Activated T-cell treated with anti-CD3 and anti-CD28 coated beads for 1 hour (primary cell): ENCODE measurements around the gene PXDC1.
A peak's percentile ranks its signal among the peaks of the same experiment; 100 is the strongest.

Experiments used
- DNase-seq: peaks from one replicate; pipeline ENCODE4 v3.0.0-alpha.2; 2020; ENCODE audit warnings: low read depth

Gene PXDC1

GRCh38 chr6:3746696-3747095, 4.8 kb downstream of the PXDC1 start:
- DNase-seq = no peak

GRCh38 chr6:3746119-3746691, 5.3 kb downstream of the PXDC1 start:
- DNase-seq = no peak

- DNase-seq = no peak
Observed at GRCh38 chr6:3745566-3746118, 5.9 kb downstream of the PXDC1 start.

GRCh38 chr6:3744901-3745470, 6.5 kb downstream of the PXDC1 start:
- DNase-seq = no peak

GRCh38 chr6:3744211-3744900, 7.2 kb downstream of the PXDC1 start:
- DNase-seq = no peak

GRCh38 chr6:3743541-3743940, 8.0 kb downstream of the PXDC1 start:
- DNase-seq = no peak

- peak; percentile 96 for DNase-seq
Observed at GRCh38 chr6:3742426-3743344, 8.8 kb downstream of the PXDC1 start.

GRCh38 chr6:3742076-3742425, 9.5 kb downstream of the PXDC1 start:
- no peak for DNase-seq

- DNase-seq = no peak
Observed at GRCh38 chr6:3741477-3741871, 10.0 kb downstream of the PXDC1 start.

- DNase-seq = no peak
Observed at GRCh38 chr6:3740551-3741476, 10.7 kb downstream of the PXDC1 start.

GRCh38 chr6:3739311-3739897, 12.1 kb downstream of the PXDC1 start:
- DNase-seq = no peak

GRCh38 chr6:3738381-3739131, 13.0 kb downstream of the PXDC1 start:
- no peak for DNase-seq

- no peak for DNase-seq
Observed at GRCh38 chr6:3737831-3738210, 13.7 kb downstream of the PXDC1 start.

GRCh38 chr6:3737149-3737830, 14.2 kb downstream of the PXDC1 start:
- DNase-seq = no peak

- DNase-seq = no peak
Observed at GRCh38 chr6:3735029-3735605, 16.4 kb downstream of the PXDC1 start.

- DNase-seq = no peak
Observed at GRCh38 chr6:3734023-3734422, 17.5 kb downstream of the PXDC1 start.

GRCh38 chr6:3733321-3733925, 18.1 kb downstream of the PXDC1 start:
- no peak for DNase-seq

GRCh38 chr6:3732345-3733141, 19.0 kb downstream of the PXDC1 start:
- peak; percentile 62 for DNase-seq
